RWPE1 (cell line): ENCODE data around the gene RYR3.

Experiments
- CTCF ChIA-PET: fragments of 350-600 bp; sonication (Branson Sonifier 250); formaldehyde crosslinking; extraction: SDS; loops from one replicate; lab custom pipeline; 2021; lab: Yijun Ruan, JAX
- POLR2A ChIA-PET: fragments of 400-600 bp; formaldehyde crosslinking; extraction: SDS; loops from one replicate; lab custom pipeline; 2020; ENCODE audit warnings: antibody characterized with exemption; ENCODE audit not compliant: low non-redundant PET; lab: Yijun Ruan, JAX
- DNase-seq: peaks from one replicate; pipeline ENCODE4 v3.0.0; 2012; ENCODE audit warnings: low spot score
- H3K27ac ChIP-seq: fragments of 450-650 bp; 2 replicates; pipeline ENCODE4 v1.5.1; 2017
- TF ChIP-seq, protein P1 (sequence below): fragments of 450-650 bp; conservative IDR thresholded peaks from 2 replicates; pipeline ENCODE4 v1.5.1; 2017; ENCODE audit warnings: low read depth, mild to moderate bottlenecking

The RYR3 gene

DNA sequence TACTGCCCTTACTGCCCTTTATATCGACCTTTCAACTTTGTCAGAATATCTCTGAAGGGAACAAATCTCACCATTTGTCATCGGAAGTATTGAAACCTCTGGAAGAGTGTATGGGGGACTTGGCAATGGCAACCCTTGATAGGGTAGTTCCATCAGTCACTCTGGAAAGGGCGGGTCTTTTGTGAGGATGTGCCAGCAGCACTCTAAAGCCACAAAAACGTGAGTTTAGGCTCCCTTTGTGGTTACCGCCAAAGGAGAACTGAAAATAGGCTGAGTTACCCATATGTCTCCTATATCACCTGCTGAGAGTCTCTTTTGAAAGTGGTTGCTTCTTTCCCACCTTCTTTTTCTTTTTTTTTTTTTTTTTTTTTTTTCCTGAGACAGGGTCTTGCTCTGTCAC is 360.7 kb downstream of the RYR3 start:
- no peak for DNase-seq
- CTCF ChIA-PET = no interaction called here
- no peak overlapping the region for H3K27ac ChIP-seq
- POLR2A ChIA-PET = no interaction called here
- TF ChIP-seq, protein P1, sequence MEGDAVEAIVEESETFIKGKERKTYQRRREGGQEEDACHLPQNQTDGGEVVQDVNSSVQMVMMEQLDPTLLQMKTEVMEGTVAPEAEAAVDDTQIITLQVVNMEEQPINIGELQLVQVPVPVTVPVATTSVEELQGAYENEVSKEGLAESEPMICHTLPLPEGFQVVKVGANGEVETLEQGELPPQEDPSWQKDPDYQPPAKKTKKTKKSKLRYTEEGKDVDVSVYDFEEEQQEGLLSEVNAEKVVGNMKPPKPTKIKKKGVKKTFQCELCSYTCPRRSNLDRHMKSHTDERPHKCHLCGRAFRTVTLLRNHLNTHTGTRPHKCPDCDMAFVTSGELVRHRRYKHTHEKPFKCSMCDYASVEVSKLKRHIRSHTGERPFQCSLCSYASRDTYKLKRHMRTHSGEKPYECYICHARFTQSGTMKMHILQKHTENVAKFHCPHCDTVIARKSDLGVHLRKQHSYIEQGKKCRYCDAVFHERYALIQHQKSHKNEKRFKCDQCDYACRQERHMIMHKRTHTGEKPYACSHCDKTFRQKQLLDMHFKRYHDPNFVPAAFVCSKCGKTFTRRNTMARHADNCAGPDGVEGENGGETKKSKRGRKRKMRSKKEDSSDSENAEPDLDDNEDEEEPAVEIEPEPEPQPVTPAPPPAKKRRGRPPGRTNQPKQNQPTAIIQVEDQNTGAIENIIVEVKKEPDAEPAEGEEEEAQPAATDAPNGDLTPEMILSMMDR = no peak

DNA sequence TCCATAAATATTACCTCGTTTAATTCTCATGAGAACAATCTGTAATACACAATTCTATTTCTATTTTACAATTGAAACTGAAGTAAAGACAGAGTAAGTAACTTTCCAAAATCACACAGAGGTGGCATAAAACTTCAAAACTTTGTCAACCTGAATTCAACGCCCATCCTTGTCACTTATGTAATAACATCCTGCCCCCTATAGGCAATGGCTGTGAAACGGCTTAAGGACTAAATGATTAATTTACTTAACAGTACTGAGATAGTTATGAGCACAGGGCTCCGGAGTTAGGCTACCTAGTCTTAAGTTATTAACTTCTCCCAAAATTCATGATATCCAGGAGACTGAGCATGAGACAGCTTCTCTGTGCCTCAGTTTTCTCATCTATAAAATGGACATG is 364.5 kb downstream of the RYR3 start:
- DNase-seq = peak; percentile 49
- ChIA-PET POLR2A (no interaction called here), CTCF (interaction anchor here (0.6 to 2.3 kb wide), 5 partner anchors 23 to 418 kb away, joined by 3 to 7 read pairs (median 3); no protein-coding TSS in a partner anchor)
- H3K27ac ChIP-seq = no peak overlapping the region
- TF ChIP-seq, protein P1 = peak; percentile 25; the same call in 1 of the 2 replicates

DNA sequence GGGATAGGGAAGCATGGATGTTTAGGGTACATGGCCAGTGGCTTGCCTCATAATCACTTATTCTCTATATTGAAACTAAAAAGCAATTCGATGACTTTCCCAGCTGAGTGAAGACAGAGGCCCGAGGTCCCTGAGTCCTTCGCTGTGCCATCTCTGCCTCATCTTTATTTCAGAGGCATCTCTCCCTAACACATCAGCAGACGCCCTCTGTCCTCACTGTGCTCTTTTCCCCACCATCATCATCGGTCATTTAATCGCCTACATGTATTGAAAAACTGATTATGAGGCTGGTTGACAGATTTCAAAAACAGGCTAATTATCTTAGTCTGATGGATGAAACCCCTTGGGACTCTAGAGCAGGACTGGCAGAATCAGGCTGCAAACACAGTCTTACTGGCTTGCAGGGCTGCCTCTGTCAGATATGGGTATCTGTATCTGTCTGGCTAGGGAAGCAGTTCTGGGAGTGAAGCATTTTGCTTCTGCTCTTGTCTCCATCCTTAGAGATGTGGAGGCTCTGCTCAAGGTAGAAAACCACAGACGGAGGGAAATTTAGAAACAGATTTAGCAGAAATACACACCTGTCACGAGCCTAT is 366.6 kb downstream of the RYR3 start:
- POLR2A ChIA-PET = no interaction called here
- TF ChIP-seq, protein P1 = no peak
- H3K27ac ChIP-seq = no peak overlapping the region
- DNase-seq = no peak
- CTCF ChIA-PET = no interaction called here

DNA sequence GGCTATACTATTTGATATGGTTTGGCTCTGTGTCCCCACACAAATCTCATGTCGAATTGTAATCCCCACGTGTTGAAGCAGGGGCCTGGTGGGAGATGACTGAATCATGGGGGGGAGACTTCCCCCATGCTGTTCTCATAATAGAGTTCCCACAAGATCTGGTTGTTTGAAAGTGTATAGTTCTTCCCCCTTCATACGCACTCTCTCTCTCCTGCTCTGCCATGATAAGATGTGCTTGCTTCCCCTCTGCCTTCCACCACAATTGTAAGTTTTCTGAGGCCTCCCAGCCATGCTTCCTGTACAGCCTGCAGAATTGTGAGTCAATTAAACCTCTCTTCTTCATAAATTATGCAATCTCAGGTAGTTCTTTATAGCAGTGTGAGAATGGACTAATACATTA is 367.4 kb downstream of the RYR3 start:
- no peak overlapping the region for H3K27ac ChIP-seq
- ChIA-PET CTCF (no interaction called here), POLR2A (no interaction called here)
- no peak for DNase-seq
- TF ChIP-seq, protein P1 = no peak

DNA sequence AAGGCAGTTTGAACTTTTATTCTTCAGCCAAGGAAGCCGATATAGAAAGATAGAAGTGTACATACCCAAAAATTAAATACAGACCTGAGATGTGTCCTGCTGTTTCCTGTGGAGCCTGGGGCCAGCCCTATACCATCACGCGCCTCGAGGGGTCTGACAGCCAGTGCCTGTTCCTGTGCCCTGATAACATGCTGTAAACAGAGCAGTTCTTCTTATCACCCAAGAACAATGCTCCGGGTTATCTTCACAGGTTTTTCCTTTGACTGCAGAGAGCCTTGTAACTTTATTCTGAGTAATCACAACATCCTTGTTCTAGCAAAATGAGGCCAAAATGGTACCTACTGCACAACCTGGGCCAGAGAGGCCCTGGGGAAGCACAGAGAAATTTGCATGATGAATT is 367.8 kb downstream of the RYR3 start:
- TF ChIP-seq, protein P1 = no peak
- ChIA-PET POLR2A (no interaction called here), CTCF (no interaction called here)
- no peak overlapping the region for H3K27ac ChIP-seq
- DNase-seq = no peak

DNA sequence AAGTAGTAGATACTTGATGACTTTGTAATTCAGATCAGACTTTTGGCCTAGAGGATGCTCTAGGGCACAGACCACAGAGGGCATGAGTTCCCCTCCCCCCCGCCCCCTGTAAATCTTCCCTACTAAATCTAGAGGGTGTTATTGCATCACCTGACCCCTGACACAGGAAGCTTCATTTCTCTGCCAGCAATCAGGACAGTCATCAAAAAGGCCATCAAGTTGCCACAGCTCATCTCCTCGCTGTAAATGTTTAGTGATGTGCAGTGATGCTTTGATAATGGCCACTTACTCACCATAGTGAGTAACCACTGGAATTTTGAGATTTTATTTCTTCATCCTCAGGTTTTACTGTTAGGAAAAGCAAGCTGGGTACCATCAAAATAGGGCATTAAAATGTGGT is 368.3 kb downstream of the RYR3 start:
- no peak for DNase-seq
- TF ChIP-seq, protein P1 = no peak
- ChIA-PET CTCF (interaction anchor here (0.6 kb wide), 1 partner anchor 133 kb away, joined by 4 read pairs; no protein-coding TSS in a partner anchor), POLR2A (no interaction called here)
- no peak overlapping the region for H3K27ac ChIP-seq
